Measurements from ENCODE around the gene CHST6. TPM values are rescaled to one million over a fixed set of nuclear protein-coding genes. Genes with fewer than 3 reads are reported as not detected.
"Not testable (repeated sequence)": the region's sequence is repeated elsewhere in the genome, so short reads cannot be mapped to it uniquely, and the experiment has no call there.

Gene CHST6
- total and polyA plus RNA-seq, 9 donors, result 1.6 to 6.9 (median 2.8) TPM

- no peaks in the 10 kb centered on the region for H3K9me3 ChIP-seq (replicated peaks; ENCODE audit: control insufficient read depth, low read depth, low read length)
- H3K4me1 ChIP-seq (ENCODE audit: control insufficient read depth, insufficient read depth, low read length), result peaks cover 22% of the 10 kb centered on the region
- peaks cover 3% of the 10 kb centered on the region for H3K36me3 ChIP-seq (ENCODE audit: control insufficient read depth, insufficient read depth, low read length)
- H3K27ac ChIP-seq (ENCODE audit: low read length), result peak overlapping the region; percentile 6
- peak overlapping the region; percentile 95 for H3K4me3 ChIP-seq (ENCODE audit: low read length)
- no CpG with 5 or more reads among the region's 2 CpGs for WGBS (ENCODE audit: insufficient coverage)
- no peaks in the 10 kb centered on the region for H3K27me3 ChIP-seq (ENCODE audit: control insufficient read depth, insufficient read depth, low read length)
- DNase-seq, result no peak
Measured at GRCh38 chr16:75462806-75463205, 32.4 kb downstream of the CHST6 start.

DNA sequence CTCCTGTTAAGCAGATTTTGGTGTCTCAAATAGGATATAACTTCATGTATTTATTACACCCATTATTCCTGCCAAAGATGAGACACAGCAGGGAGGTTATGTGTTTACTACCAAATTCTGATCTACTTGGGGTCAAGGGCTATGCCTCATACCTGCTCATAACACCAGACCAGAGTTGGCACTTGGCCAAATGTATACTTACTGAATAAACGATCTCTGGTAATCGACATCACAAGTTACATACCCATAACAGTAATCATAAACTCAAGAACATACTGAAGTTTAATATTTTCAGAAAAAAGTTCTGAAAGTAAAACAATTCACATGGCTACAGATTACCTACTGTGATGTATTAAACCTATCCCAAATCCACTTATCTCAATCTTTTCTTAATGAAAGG lies 33.7 kb downstream of the CHST6 start:
- Histone ChIP-seq H3K9me3 (replicated peaks; ENCODE audit: control insufficient read depth, low read depth, low read length) (no peaks in the 10 kb centered on the region), H3K27ac (ENCODE audit: low read length) (peak overlapping the region; percentile 70), H3K4me3 (ENCODE audit: low read length) (no peak overlapping the region), H3K27me3 (ENCODE audit: control insufficient read depth, insufficient read depth, low read length) (no peaks in the 10 kb centered on the region), H3K4me1 (ENCODE audit: control insufficient read depth, insufficient read depth, low read length) (peaks cover 22% of the 10 kb centered on the region), H3K36me3 (ENCODE audit: control insufficient read depth, insufficient read depth, low read length) (peaks cover 3% of the 10 kb centered on the region)
- no CpG with 5 or more reads among the region's 2 CpGs for WGBS (ENCODE audit: insufficient coverage)
- no peak for DNase-seq

DNA sequence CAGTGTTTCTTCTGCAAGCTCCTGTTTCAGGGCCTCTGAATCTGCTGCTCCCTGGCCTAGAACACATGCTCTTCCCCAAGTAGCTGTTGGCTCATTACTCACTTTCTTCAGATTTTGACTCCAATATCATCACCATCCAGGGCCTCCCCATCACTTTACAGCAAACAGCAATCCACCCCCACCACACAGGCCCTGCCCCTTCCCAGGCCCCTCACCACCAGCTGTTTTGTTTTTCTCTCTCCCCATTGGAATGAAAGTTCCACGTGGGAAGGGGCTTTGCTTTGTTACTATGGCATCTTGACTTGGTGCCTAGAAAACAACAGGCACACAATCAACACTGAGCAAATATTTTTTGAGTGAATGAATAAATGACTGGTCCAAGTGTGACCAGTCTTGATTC lies 34.8 kb downstream of the CHST6 start:
- WGBS (ENCODE audit: insufficient coverage), result no CpG with 5 or more reads among the region's 1 CpG
- peak; percentile 92 for DNase-seq
- Histone ChIP-seq H3K4me1 (ENCODE audit: control insufficient read depth, insufficient read depth, low read length) (peaks cover 22% of the 10 kb centered on the region), H3K27me3 (ENCODE audit: control insufficient read depth, insufficient read depth, low read length) (no peaks in the 10 kb centered on the region), H3K4me3 (ENCODE audit: low read length) (no peak overlapping the region), H3K27ac (ENCODE audit: low read length) (peak overlapping the region; percentile 85), H3K36me3 (ENCODE audit: control insufficient read depth, insufficient read depth, low read length) (peaks cover 4% of the 10 kb centered on the region), H3K9me3 (replicated peaks; ENCODE audit: control insufficient read depth, low read depth, low read length) (no peaks in the 10 kb centered on the region)

DNA sequence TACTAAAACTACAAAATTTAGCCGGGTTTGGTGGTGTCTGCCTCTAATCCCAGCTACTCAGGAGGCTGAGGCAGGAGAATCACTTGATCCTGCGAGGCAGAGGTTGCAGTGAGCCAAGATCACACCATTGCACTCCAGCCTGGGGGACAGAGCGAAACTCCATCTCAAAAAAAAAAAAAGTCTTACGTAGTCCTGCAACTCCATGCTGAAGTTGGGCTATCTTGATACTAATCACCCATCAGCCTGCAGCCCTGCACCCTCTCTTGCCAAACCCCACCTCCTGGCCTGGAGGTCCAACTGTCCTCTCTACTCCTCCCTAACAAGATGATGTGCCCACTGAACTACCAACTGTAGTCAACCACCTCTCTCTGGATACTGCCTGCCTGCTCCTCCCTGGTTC lies 35.5 kb downstream of the CHST6 start:
- Histone ChIP-seq H3K36me3 (ENCODE audit: control insufficient read depth, insufficient read depth, low read length) (peaks cover 7% of the 10 kb centered on the region), H3K27me3 (ENCODE audit: control insufficient read depth, insufficient read depth, low read length) (no peaks in the 10 kb centered on the region), H3K27ac (ENCODE audit: low read length) (peak overlapping the region; percentile 85), H3K4me1 (ENCODE audit: control insufficient read depth, insufficient read depth, low read length) (peaks cover 22% of the 10 kb centered on the region), H3K9me3 (replicated peaks; ENCODE audit: control insufficient read depth, low read depth, low read length) (no peaks in the 10 kb centered on the region), H3K4me3 (ENCODE audit: low read length) (no peak overlapping the region)
- DNase-seq, result no peak
- 83% methylated on average over 1 of the region's 4 CpGs for WGBS (ENCODE audit: insufficient coverage)

GRCh38 chr16:75458439-75458838 lies 36.8 kb downstream of the CHST6 start:
- no peak overlapping the region for H3K4me3 ChIP-seq (ENCODE audit: low read length)
- H3K4me1 ChIP-seq (ENCODE audit: control insufficient read depth, insufficient read depth, low read length), result peaks cover 21% of the 10 kb centered on the region
- H3K27ac ChIP-seq (ENCODE audit: low read length), result no peak overlapping the region
- H3K27me3 ChIP-seq (ENCODE audit: control insufficient read depth, insufficient read depth, low read length), result no peaks in the 10 kb centered on the region
- peaks cover 7% of the 10 kb centered on the region for H3K36me3 ChIP-seq (ENCODE audit: control insufficient read depth, insufficient read depth, low read length)
- DNase-seq, result no peak
- WGBS (ENCODE audit: insufficient coverage), result 100% methylated on average over 1 of the region's 2 CpGs
- no peaks in the 10 kb centered on the region for H3K9me3 ChIP-seq (replicated peaks; ENCODE audit: control insufficient read depth, low read depth, low read length)

DNA sequence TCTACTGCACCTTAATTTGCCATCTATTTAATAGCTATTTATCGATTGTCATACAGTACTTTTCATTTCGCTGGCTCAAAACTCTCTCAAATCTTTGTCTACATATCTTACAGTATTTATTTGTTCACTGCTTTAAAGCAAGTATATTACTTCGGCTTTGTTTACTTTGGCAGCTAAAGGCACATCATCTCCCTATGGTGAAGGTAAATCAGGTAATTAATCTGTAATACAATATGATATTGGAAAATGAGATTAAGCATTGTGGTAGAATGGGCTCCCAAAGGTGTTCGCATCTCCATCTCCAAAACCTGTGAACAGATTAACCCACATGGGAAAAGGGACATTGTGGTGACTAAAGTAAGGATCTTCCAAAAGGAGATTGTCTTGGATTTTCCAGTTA lies 37.2 kb downstream of the CHST6 start:
- WGBS (ENCODE audit: insufficient coverage), result no CpG with 5 or more reads among the region's 4 CpGs
- H3K36me3 ChIP-seq (ENCODE audit: control insufficient read depth, insufficient read depth, low read length), result peaks cover 7% of the 10 kb centered on the region
- H3K27ac ChIP-seq (ENCODE audit: low read length), result no peak overlapping the region
- H3K27me3 ChIP-seq (ENCODE audit: control insufficient read depth, insufficient read depth, low read length), result no peaks in the 10 kb centered on the region
- peaks cover 17% of the 10 kb centered on the region for H3K4me1 ChIP-seq (ENCODE audit: control insufficient read depth, insufficient read depth, low read length)
- no peaks in the 10 kb centered on the region for H3K9me3 ChIP-seq (replicated peaks; ENCODE audit: control insufficient read depth, low read depth, low read length)
- no peak for DNase-seq
- H3K4me3 ChIP-seq (ENCODE audit: low read length), result no peak overlapping the region

DNA sequence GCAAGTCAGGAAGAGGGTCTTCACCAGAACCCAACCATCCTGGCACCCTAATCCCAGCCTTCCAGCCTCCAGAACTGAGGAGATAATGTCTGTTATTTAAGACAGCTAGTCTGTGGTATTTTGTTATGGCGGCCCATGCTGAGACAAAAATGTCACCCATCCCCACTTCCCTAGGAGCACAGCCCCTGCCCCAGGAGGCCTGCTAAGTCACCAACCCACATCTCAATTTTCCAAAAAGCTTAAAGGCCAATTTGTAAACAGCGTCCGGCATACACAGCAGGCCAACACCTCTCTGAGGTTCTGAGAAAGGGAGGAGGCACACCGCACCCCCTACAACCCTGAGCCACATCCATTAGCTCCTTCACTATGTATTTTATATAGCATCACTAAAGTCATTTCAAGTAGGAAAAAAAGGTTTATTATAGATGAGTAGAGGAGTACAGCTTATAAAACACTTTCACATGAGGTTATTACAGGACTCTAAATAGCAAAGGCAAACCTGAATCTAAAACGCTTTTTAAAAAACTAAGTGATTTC lies 37.7 kb downstream of the CHST6 start:
- Histone ChIP-seq H3K36me3 (ENCODE audit: control insufficient read depth, insufficient read depth, low read length) (peaks cover 7% of the 10 kb centered on the region), H3K4me3 (ENCODE audit: low read length) (no peak overlapping the region), H3K27me3 (ENCODE audit: control insufficient read depth, insufficient read depth, low read length) (no peaks in the 10 kb centered on the region), H3K9me3 (replicated peaks; ENCODE audit: control insufficient read depth, low read depth, low read length) (no peaks in the 10 kb centered on the region), H3K27ac (ENCODE audit: low read length) (no peak overlapping the region), H3K4me1 (ENCODE audit: control insufficient read depth, insufficient read depth, low read length) (peaks cover 16% of the 10 kb centered on the region)
- WGBS (ENCODE audit: insufficient coverage), result no CpG with 5 or more reads among the region's 5 CpGs
- no peak for DNase-seq

DNA sequence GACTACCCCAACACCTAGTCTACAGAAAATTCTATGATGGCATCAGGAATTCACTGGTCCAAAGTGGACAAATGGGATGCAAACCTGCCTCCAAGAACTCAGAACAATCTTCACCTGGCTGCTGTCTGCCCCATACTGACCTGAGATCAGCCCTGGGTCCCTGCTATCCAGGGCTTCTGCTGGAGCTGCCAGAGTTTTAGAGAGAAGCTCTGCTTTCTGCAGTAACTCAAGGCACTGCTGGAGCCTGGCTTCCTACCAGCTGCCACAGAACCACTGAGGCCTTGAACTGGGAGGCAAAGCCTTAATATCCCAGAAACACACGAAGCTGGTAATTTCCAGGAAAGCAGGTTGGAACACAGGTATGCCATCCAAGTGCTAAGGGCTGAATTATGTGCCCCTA lies 38.3 kb downstream of the CHST6 start:
- 100% methylated on average over 1 of the region's 1 CpG for WGBS (ENCODE audit: insufficient coverage)
- Histone ChIP-seq H3K4me3 (ENCODE audit: low read length) (no peak overlapping the region), H3K36me3 (ENCODE audit: control insufficient read depth, insufficient read depth, low read length) (peaks cover 7% of the 10 kb centered on the region), H3K9me3 (replicated peaks; ENCODE audit: control insufficient read depth, low read depth, low read length) (no peaks in the 10 kb centered on the region), H3K4me1 (ENCODE audit: control insufficient read depth, insufficient read depth, low read length) (peaks cover 16% of the 10 kb centered on the region), H3K27me3 (ENCODE audit: control insufficient read depth, insufficient read depth, low read length) (no peaks in the 10 kb centered on the region), H3K27ac (ENCODE audit: low read length) (no peak overlapping the region)
- DNase-seq, result no peak

- not testable (repeated sequence) for H3K27me3 ChIP-seq (ENCODE audit: control insufficient read depth, insufficient read depth, low read length); H3K4me3 ChIP-seq (ENCODE audit: low read length); H3K9me3 ChIP-seq (replicated peaks; ENCODE audit: control insufficient read depth, low read depth, low read length); H3K27ac ChIP-seq (ENCODE audit: low read length); DNase-seq; H3K36me3 ChIP-seq (ENCODE audit: control insufficient read depth, insufficient read depth, low read length)
- H3K4me1 ChIP-seq (ENCODE audit: control insufficient read depth, insufficient read depth, low read length), result peaks cover 16% of the 10 kb centered on the region
- WGBS (ENCODE audit: insufficient coverage), result 85% methylated on average over 4 of the region's 4 CpGs
Measured at GRCh38 chr16:75456486-75456885, 38.8 kb downstream of the CHST6 start.

- 80% methylated on average over 1 of the region's 5 CpGs for WGBS (ENCODE audit: insufficient coverage)
- H3K36me3 ChIP-seq (ENCODE audit: control insufficient read depth, insufficient read depth, low read length), result peaks cover 16% of the 10 kb centered on the region
Measured at GRCh38 chr16:75455677-75456076, 39.6 kb downstream of the CHST6 start.

More at GRCh38 chr16:75455677-75456076, 39.6 kb downstream of the CHST6 start:
- no peaks in the 10 kb centered on the region for H3K27me3 ChIP-seq (ENCODE audit: control insufficient read depth, insufficient read depth, low read length)
- no peak for DNase-seq
- H3K9me3 ChIP-seq (replicated peaks; ENCODE audit: control insufficient read depth, low read depth, low read length), result no peaks in the 10 kb centered on the region
- no peak overlapping the region for H3K4me3 ChIP-seq (ENCODE audit: low read length)
- H3K4me1 ChIP-seq (ENCODE audit: control insufficient read depth, insufficient read depth, low read length), result peaks cover 15% of the 10 kb centered on the region
- no peak overlapping the region for H3K27ac ChIP-seq (ENCODE audit: low read length)

Measured in muscle of leg (tissue), 11 donors.